HG02884 (cell line): ENCODE data around the gene KIRREL1.

ENCODE experiments used
- ATAC-seq: cut with Tn5 transposase; IDR thresholded peaks from one replicate; pipeline ENCODE4 v1.9.1; 2021; ENCODE audit warnings: mild to moderate bottlenecking, moderate library complexity; ENCODE audit not compliant: unreplicated experiment

The KIRREL1 gene

GRCh38 chr1:158067662-158068061 lies 74.2 kb downstream of the KIRREL1 start:
- no peak for ATAC-seq

GRCh38 chr1:158068918-158069317 lies 75.5 kb downstream of the KIRREL1 start:
- ATAC-seq, result no peak

- no peak for ATAC-seq
Measured at GRCh38 chr1:158071138-158071537, 77.7 kb downstream of the KIRREL1 start.

GRCh38 chr1:158075078-158075477 lies 81.6 kb downstream of the KIRREL1 start:
- no peak for ATAC-seq

GRCh38 chr1:158076441-158076840 lies 83.0 kb downstream of the KIRREL1 start:
- ATAC-seq, result no peak

GRCh38 chr1:158077411-158078256 lies 84.2 kb downstream of the KIRREL1 start:
- no peak for ATAC-seq

GRCh38 chr1:158078569-158079080 lies 85.2 kb downstream of the KIRREL1 start:
- no peak for ATAC-seq

GRCh38 chr1:158080066-158080465 lies 86.6 kb downstream of the KIRREL1 start:
- ATAC-seq, result no peak

GRCh38 chr1:158084336-158084735 lies 90.9 kb downstream of the KIRREL1 start:
- ATAC-seq, result no peak

- ATAC-seq, result no peak
Measured at GRCh38 chr1:158084747-158085146, 91.3 kb downstream of the KIRREL1 start.

GRCh38 chr1:158087320-158087927 lies 94.0 kb downstream of the KIRREL1 start:
- no peak for ATAC-seq

GRCh38 chr1:158089476-158089875 lies 96.0 kb downstream of the KIRREL1 start:
- ATAC-seq, result no peak

- no peak for ATAC-seq
Measured at GRCh38 chr1:158089925-158090637, 96.6 kb downstream of the KIRREL1 start.

GRCh38 chr1:158093376-158093775 lies 99.9 kb downstream of the KIRREL1 start:
- ATAC-seq, result no peak

GRCh38 chr1:158094571-158094970 lies 101.1 kb downstream of the KIRREL1 start:
- ATAC-seq, result no peak

GRCh38 chr1:158095737-158096335 lies 102.4 kb downstream of the KIRREL1 start:
- no peak for ATAC-seq

GRCh38 chr1:158098256-158098655 lies 104.8 kb downstream of the KIRREL1 start:
- no peak for ATAC-seq

GRCh38 chr1:158099185-158099584 lies 105.7 kb downstream of the KIRREL1 start:
- ATAC-seq, result no peak

GRCh38 chr1:158100498-158100897 lies 107.1 kb downstream of the KIRREL1 start:
- ATAC-seq, result no peak

- ATAC-seq, result no peak
Measured at GRCh38 chr1:158101455-158101854, 108.0 kb downstream of the KIRREL1 start.

GRCh38 chr1:158101927-158102326 lies 108.5 kb downstream of the KIRREL1 start:
- no peak for ATAC-seq
